ENCODE results near the gene PAXIP1. TPM values are rescaled to one million over a fixed set of nuclear protein-coding genes. Genes with fewer than 3 reads are reported as not detected.

The PAXIP1 gene
- total RNA-seq, 1 donor from 2014 or later, result 1.7 TPM

DNA sequence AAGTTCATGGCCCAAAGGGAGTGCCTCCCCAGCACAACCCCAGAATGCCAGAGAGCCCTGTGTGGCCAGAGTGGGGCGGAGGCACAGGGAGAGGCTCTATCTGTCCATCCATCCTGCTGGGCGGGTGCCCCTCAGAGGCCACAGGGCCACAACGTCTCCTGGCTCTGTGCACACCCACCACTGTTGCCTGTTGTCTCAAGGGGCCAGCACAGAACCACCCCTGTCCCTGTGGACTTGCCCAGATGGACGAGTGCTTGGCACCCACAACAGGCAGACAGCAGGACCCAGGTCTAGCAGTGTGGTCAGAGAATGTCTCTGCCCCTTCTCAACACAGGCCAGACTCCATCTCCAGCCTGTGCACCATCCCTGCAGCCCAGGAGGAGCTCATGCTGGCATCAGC lies 92.8 kb downstream of the PAXIP1 start:
- Histone ChIP-seq H3K36me3 (no peaks in the 10 kb centered on the region), H3K27me3 (peaks cover 6% of the 10 kb centered on the region), H3K9me3 (no peaks in the 10 kb centered on the region), H3K4me3 (no peak overlapping the region), H3K27ac (no peak overlapping the region), H3K4me1 (peaks cover 0 to 3% of the 10 kb centered on the region in 2 donors)
- intact Hi-C loops (cut with DNase I), result no loop called here
- TF ChIP-seq CTCF (IDR thresholded peaks at IDR 0.05), result no peak
- no peak for DNase-seq (ENCODE audit: low spot score in 2 of 2)

DNA sequence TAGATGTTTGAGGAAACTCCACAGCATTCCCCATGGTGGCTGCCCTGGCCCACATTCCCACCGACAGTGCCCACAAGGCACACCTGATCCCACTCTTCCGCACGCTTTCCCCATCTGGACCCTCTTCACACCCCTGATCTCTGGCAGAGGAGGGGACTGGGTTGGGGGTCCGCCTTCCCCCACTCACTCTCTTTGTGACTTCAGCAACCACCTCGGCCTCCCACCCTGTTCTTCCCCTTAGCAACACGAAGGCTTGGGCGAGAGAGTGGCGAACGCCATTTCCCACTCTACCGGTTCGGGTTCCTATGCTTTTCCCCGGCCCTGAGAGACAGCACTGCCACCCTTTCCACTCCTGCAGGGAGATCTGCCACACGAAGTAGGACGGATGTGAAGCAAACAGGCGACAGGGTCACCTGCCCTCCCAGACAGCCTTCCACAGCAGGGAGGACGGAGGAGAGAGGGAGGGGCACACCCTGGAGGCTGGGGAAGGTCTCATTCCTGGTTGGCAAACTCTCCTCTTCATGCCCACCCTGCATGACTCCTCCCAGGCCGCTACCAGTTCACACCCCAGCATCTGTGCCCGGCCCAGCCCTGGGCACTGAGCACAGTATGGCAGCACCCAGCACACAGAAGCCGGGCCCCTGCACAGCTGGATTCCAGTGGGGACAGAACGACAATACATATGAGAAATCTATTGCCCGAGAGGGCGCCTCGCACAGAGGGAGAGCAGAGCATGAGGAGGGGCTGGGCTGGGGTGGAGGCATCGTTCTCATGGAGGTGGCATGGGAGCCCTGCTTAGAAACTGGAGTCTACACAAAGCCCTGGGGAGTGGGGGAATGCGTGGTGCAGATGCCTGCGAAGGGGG lies 93.5 kb downstream of the PAXIP1 start:
- DNase-seq (ENCODE audit: low spot score in 2 of 2), result no peak
- no peaks in the 10 kb centered on the region for H3K9me3 ChIP-seq
- H3K27me3 ChIP-seq, result peaks cover under 1% of the 10 kb centered on the region
- no peak overlapping the region for H3K4me3 ChIP-seq
- no peak for TF ChIP-seq CTCF (IDR thresholded peaks at IDR 0.05)
- no peak overlapping the region for H3K27ac ChIP-seq
- H3K36me3 ChIP-seq, result no peaks in the 10 kb centered on the region
- intact Hi-C loops (cut with DNase I), result no loop called here
- peaks cover 0 to 3% of the 10 kb centered on the region in 2 donors for H3K4me1 ChIP-seq

DNA sequence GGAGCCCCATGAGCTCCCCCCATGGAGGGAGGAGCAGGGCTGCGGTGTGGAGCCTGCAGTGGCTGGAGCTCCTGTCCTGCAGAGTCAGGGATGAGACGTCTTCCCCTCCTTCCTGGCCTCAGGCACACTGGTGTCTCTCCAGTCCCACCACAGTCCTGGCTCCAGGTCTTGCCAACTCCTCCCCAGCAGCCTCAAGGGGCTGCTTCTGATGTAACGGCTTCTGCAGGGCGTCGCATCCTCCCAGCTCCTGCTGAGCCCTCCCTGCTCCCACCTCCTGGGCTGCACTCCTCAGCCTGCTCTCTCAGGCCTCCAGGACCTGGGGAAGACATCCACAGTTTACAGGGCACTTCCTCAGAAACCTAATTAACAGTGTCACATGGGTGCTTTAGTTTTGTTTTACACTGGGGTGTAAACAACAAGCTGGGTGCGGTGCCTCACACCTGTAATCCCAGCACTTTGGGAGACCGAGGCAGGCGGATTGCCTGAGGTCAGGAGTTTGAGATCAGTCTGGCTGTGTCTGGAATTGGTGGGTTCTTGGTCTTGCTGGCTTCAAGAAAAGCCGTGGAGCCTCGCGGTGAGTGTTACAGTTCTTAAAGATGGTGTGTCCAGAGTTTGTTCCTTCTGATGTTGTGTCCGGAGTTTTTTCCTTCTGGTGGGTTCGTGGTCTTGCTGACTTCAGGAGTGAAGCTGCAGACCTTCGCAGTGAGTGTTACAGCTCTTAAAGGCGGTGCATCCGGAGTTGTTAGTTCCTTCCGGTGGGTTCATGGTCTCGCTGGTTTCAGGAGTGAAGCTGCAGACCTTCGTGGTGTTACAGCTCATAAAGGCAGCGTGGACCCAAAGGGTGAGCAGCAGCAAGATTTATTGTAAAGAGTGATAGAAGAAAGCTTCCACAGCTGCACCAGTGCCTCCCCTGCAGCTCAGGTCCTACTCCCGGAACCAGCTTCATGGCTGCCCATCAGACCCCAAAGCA lies 95.0 kb downstream of the PAXIP1 start:
- no peak for DNase-seq (ENCODE audit: low spot score in 2 of 2)
- Histone ChIP-seq H3K4me3 (no peak overlapping the region), H3K36me3 (no peaks in the 10 kb centered on the region), H3K9me3 (no peaks in the 10 kb centered on the region), H3K4me1 (no peaks in the 10 kb centered on the region), H3K27ac (no peak overlapping the region), H3K27me3 (no peaks in the 10 kb centered on the region)
- intact Hi-C loops (cut with DNase I), result no loop called here
- TF ChIP-seq CTCF (IDR thresholded peaks at IDR 0.05), result no peak

DNA sequence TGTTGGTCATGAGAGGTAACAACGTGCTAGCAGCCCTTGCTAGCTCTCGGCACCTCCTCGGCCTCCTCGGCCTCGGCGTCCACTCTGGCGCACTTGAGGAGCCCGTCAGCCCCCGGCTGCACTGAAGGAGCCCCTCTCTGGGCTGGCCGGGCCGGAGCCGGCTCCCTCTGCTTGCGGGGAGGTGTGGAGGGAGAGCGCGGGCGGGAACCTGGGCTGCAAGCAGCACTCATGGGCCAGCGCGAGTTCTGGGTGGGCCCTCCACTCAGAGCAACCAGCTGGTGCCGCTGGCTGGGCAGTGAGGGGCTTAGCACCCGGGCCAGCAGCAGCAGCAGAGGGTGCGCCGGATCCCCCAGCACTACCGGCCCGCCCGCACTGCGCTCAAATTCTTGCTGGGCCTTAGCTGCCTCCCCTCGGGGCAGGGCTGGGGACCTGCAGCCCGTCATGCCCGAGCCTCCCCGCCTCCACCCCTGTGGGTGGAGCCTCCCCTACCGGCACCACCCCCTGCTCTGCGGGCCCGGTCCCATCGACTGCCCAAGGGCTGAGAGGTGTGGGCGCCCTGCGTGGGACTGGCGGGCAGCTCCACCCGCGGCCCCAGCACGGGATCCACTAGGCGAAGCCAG lies 96.1 kb downstream of the PAXIP1 start:
- Histone ChIP-seq H3K9me3 (no peaks in the 10 kb centered on the region), H3K4me3 (no peak overlapping the region), H3K27ac (no peak overlapping the region), H3K27me3 (no peaks in the 10 kb centered on the region), H3K36me3 (no peaks in the 10 kb centered on the region), H3K4me1 (no peaks in the 10 kb centered on the region)
- intact Hi-C loops (cut with DNase I), result no loop called here
- DNase-seq (ENCODE audit: low spot score in 2 of 2), result no peak
- TF ChIP-seq CTCF (IDR thresholded peaks at IDR 0.05), result no peak

DNA sequence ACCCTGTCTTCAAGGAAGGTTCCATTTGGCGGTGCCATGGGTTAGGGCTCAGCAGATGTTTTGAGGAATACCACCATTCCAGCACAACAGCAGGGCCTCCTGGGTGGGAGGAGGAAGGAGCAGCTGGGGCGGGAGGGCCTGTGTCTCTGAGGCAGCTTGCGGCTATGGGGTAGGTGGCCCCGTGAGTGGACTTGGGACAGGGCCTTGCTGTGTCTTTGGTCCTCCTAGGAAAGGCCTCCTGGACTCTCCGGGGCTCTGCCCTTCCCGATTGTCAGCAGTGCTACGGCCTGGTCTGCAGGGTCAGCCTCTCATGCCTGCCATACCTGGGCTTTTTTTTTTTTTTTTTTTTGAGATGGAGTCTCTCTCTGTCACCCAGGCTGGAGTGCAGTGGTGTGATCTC lies 96.7 kb downstream of the PAXIP1 start:
- no peaks in the 10 kb centered on the region for H3K4me1 ChIP-seq
- no peaks in the 10 kb centered on the region for H3K9me3 ChIP-seq
- no peaks in the 10 kb centered on the region for H3K36me3 ChIP-seq
- H3K27ac ChIP-seq, result no peak overlapping the region
- intact Hi-C loops (cut with DNase I), result no loop called here
- no peak overlapping the region for H3K4me3 ChIP-seq
- H3K27me3 ChIP-seq, result no peaks in the 10 kb centered on the region
- TF ChIP-seq CTCF (IDR thresholded peaks at IDR 0.05), result no peak
- DNase-seq (ENCODE audit: low spot score in 2 of 2), result no peak
